Measurements from ENCODE around the gene CAMSAP1. TPM values are rescaled to one million over a fixed set of nuclear protein-coding genes. Genes with fewer than 3 reads are reported as not detected.

CAMSAP1 gene
- total RNA-seq, 1 donor from 2014 or later: 35.5 TPM

DNA sequence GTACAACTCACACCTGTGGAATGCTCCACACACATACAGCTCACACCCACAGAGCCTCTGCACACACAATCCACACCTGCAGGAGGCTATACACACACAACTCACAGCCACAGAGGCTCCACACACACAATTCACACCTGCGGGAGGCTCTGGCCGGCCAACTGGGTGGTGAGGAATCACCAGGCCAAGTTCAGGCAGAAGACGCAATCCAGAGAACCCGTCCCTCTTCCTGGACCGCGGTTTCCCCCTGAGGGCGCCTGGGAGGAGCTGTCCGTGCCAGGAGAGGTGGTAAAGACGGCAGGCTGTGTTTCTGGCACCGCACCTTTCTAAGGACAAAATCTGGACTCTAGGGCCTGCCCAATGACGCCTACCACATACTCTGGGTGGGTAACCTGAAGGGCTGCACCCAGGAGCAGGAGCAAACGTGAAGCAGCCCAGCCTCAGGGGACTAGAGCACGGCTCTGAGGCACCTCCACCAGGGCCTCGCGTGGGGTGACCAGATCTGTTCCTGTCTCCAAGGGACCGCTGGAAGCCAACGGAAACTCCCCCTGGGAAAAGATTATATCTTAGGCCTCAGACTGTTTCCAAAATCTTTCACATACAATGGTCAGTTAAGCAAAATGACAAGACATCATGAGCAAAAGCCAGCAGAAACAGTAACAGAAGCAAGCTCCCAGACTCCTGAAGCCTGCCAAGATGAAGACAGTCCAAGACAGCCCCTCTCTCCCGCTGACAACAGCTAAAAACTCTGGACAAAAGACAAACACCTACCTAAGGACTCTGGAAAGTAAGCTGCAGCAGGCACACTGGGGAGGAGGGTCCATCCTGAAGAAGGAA is 16.9 kb downstream of the CAMSAP1 start:
- Mint-ChIP-seq H3K36me3 (ENCODE audit: low read depth) (peaks cover 4% of the 10 kb centered on the region), H3K27ac (ENCODE audit: unreplicated experiment) (no peak overlapping the region)

GRCh38 chr9:135889564-135890189 is 17.7 kb downstream of the CAMSAP1 start:
- DNase-seq (ENCODE audit: low spot score): peak; percentile 86
- H3K4me1 Mint-ChIP-seq (ENCODE audit: low read depth): peaks cover 60% of the 10 kb centered on the region
- no peaks in the 10 kb centered on the region for H3K36me3 Mint-ChIP-seq (ENCODE audit: low read depth)
- no peaks in the 10 kb centered on the region for H3K27me3 Mint-ChIP-seq (ENCODE audit: low read depth)
- TF ChIP-seq, protein P1, sequence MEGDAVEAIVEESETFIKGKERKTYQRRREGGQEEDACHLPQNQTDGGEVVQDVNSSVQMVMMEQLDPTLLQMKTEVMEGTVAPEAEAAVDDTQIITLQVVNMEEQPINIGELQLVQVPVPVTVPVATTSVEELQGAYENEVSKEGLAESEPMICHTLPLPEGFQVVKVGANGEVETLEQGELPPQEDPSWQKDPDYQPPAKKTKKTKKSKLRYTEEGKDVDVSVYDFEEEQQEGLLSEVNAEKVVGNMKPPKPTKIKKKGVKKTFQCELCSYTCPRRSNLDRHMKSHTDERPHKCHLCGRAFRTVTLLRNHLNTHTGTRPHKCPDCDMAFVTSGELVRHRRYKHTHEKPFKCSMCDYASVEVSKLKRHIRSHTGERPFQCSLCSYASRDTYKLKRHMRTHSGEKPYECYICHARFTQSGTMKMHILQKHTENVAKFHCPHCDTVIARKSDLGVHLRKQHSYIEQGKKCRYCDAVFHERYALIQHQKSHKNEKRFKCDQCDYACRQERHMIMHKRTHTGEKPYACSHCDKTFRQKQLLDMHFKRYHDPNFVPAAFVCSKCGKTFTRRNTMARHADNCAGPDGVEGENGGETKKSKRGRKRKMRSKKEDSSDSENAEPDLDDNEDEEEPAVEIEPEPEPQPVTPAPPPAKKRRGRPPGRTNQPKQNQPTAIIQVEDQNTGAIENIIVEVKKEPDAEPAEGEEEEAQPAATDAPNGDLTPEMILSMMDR (IDR thresholded peaks at IDR 0.05): no peak
- H3K27ac Mint-ChIP-seq (ENCODE audit: unreplicated experiment): no peak overlapping the region
- H3K9me3 Mint-ChIP-seq (ENCODE audit: low read depth): no peaks in the 10 kb centered on the region
- H3K4me3 Mint-ChIP-seq (ENCODE audit: unreplicated experiment): no peak overlapping the region

More for the DNA sequence above, 16.9 kb downstream of the CAMSAP1 start:
- H3K9me3 Mint-ChIP-seq (ENCODE audit: low read depth): peaks cover 7% of the 10 kb centered on the region
- H3K4me1 Mint-ChIP-seq (ENCODE audit: low read depth): peaks cover 60% of the 10 kb centered on the region
- no peaks in the 10 kb centered on the region for H3K27me3 Mint-ChIP-seq (ENCODE audit: low read depth)
- TF ChIP-seq, protein P1 (IDR thresholded peaks at IDR 0.05): no peak
- H3K4me3 Mint-ChIP-seq (ENCODE audit: unreplicated experiment): no peak overlapping the region
- peak; percentile 63 for DNase-seq (ENCODE audit: low spot score)

DNA sequence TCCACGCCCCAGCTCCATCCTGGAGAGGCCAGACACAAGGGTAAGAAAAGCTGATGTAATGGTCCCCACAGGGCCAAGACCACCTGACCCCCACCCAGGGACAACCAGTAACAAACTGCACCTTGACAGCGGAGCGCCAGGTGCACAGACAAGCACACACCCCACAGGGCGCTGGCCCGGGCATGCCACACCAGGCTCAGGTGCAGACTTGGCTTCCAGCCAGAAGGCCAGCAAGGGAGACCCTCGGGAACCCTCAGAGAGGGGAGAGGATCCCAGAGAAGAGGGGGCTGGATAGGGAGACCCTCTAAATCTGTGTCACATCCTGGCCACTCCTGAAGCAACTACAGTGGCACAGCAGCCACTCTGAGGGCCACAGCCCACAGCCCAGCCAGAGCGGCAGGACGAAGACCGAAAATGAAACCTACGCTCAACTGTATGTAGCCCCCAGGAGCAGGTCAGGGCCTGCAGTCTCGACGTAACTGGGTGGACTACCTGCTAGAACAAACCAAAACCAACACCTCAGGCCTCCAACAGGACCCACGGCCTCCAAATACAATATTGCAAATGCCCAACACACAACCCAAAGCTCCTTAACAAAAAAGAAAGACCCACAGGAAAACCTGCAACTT is 18.5 kb downstream of the CAMSAP1 start:
- TF ChIP-seq, protein P1 (IDR thresholded peaks at IDR 0.05): no peak
- H3K4me1 Mint-ChIP-seq (ENCODE audit: low read depth): peaks cover 68% of the 10 kb centered on the region
- DNase-seq (ENCODE audit: low spot score): peak; percentile 74
- no peak overlapping the region for H3K4me3 Mint-ChIP-seq (ENCODE audit: unreplicated experiment)
- no peaks in the 10 kb centered on the region for H3K36me3 Mint-ChIP-seq (ENCODE audit: low read depth)
- no peaks in the 10 kb centered on the region for H3K9me3 Mint-ChIP-seq (ENCODE audit: low read depth)
- no peaks in the 10 kb centered on the region for H3K27me3 Mint-ChIP-seq (ENCODE audit: low read depth)
- no peak overlapping the region for H3K27ac Mint-ChIP-seq (ENCODE audit: unreplicated experiment)

- H3K4me3 Mint-ChIP-seq (ENCODE audit: unreplicated experiment): no peak overlapping the region
- peak; percentile 76 for DNase-seq (ENCODE audit: low spot score)
- peaks cover 68% of the 10 kb centered on the region for H3K4me1 Mint-ChIP-seq (ENCODE audit: low read depth)
- no peaks in the 10 kb centered on the region for H3K27me3 Mint-ChIP-seq (ENCODE audit: low read depth)
- no peak overlapping the region for H3K27ac Mint-ChIP-seq (ENCODE audit: unreplicated experiment)
- no peaks in the 10 kb centered on the region for H3K36me3 Mint-ChIP-seq (ENCODE audit: low read depth)
- TF ChIP-seq, protein P1 (IDR thresholded peaks at IDR 0.05): no peak
- H3K9me3 Mint-ChIP-seq (ENCODE audit: low read depth): no peaks in the 10 kb centered on the region
Observed at GRCh38 chr9:135888126-135888765, 19.1 kb downstream of the CAMSAP1 start.

DNA sequence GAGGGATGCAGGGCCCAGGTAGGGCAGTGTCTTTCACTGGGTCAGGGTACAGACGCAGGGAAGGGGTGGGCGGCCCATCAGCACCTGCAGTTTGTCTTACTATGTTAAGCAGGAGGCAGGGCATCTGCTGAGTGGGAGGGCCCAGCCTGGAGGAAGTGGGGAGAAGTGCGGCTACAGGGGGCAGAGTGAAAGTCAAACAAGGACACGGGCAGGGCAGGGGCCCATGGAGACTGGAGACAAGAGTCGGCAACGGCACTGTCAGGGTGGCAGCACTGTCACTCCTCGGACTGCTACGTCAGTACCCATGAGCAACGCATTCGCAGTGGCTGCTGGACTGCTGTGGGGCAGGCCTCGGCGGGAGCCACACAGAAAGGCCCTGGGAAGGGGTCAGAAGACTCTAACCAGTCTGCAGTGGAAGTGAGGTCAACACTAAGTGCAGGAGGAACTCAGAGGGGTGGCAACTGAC is 19.7 kb downstream of the CAMSAP1 start:
- Mint-ChIP-seq H3K27me3 (ENCODE audit: low read depth) (no peaks in the 10 kb centered on the region), H3K4me1 (ENCODE audit: low read depth) (peaks cover 65% of the 10 kb centered on the region), H3K4me3 (ENCODE audit: unreplicated experiment) (peak overlapping the region; percentile 14), H3K27ac (ENCODE audit: unreplicated experiment) (peak overlapping the region; percentile 75), H3K36me3 (ENCODE audit: low read depth) (no peaks in the 10 kb centered on the region), H3K9me3 (ENCODE audit: low read depth) (no peaks in the 10 kb centered on the region)
- DNase-seq (ENCODE audit: low spot score): no peak
- TF ChIP-seq, protein P1 (IDR thresholded peaks at IDR 0.05): no peak
